ENCODE results near the gene BRDT. TPM values are rescaled to one million over a fixed set of nuclear protein-coding genes. Genes with fewer than 3 reads are reported as not detected.

Gene BRDT
- total RNA-seq, 1 experiment from 2014 or later, result not detected

GRCh38 chr1:91948501-91949355 lies 473 bp upstream of the BRDT start:
- no peak overlapping the region for H3K27ac ChIP-seq (ENCODE audit: low read depth, low read length, poor library complexity, severe bottlenecking)
- H3K9me3 ChIP-seq (ENCODE audit: low read depth, low read length, poor library complexity, severe bottlenecking), result no peaks in the 10 kb centered on the region
- POLR2A ChIA-PET (ENCODE audit: low non-redundant PET), result no interaction called here
- no peaks in the 10 kb centered on the region for H3K27me3 ChIP-seq (replicated peaks; ENCODE audit: insufficient read depth, low read depth, low read length, poor library complexity)
- intact Hi-C loops (cut with micrococcal nuclease; ENCODE audit: unreplicated experiment), result no loop called here
- TF ChIP-seq CTCF (conservative IDR thresholded peaks at IDR 0.05; ENCODE audit: low read depth, low read length) (no peak), EZH2 (IDR thresholded peaks at IDR 0.05; ENCODE audit: borderline replicate concordance, low read depth, low read length, poor library complexity, severe bottlenecking) (no peak)
- no peak for DNase-seq (ENCODE audit: low spot score)
- CTCF ChIA-PET, result no interaction called here
- H3K36me3 ChIP-seq (ENCODE audit: insufficient read depth, low read length, poor library complexity, severe bottlenecking), result no peaks in the 10 kb centered on the region
- H3K4me3 ChIP-seq (ENCODE audit: low read depth, low read length, poor library complexity, severe bottlenecking), result no peak overlapping the region
- no peaks in the 10 kb centered on the region for H3K4me1 ChIP-seq (ENCODE audit: insufficient read depth, low read length, poor library complexity, severe bottlenecking)
- BruUV-seq (replicated peaks), result no TSS peak

GRCh38 chr1:91952187-91952586 lies 3.0 kb downstream of the BRDT start:
- Histone ChIP-seq H3K36me3 (ENCODE audit: insufficient read depth, low read length, poor library complexity, severe bottlenecking) (no peaks in the 10 kb centered on the region), H3K9me3 (ENCODE audit: low read depth, low read length, poor library complexity, severe bottlenecking) (no peaks in the 10 kb centered on the region), H3K4me3 (ENCODE audit: low read depth, low read length, poor library complexity, severe bottlenecking) (no peak overlapping the region), H3K27me3 (replicated peaks; ENCODE audit: insufficient read depth, low read depth, low read length, poor library complexity) (no peaks in the 10 kb centered on the region), H3K27ac (ENCODE audit: low read depth, low read length, poor library complexity, severe bottlenecking) (no peak overlapping the region), H3K4me1 (ENCODE audit: insufficient read depth, low read length, poor library complexity, severe bottlenecking) (no peaks in the 10 kb centered on the region)
- BruUV-seq (replicated peaks), result no TSS peak
- no peak for DNase-seq (ENCODE audit: low spot score)
- no peak for TF ChIP-seq CTCF (conservative IDR thresholded peaks at IDR 0.05; ENCODE audit: low read depth, low read length)
- no peak for TF ChIP-seq EZH2 (IDR thresholded peaks at IDR 0.05; ENCODE audit: borderline replicate concordance, low read depth, low read length, poor library complexity, severe bottlenecking)
- CTCF ChIA-PET, result no interaction called here
- POLR2A ChIA-PET (ENCODE audit: low non-redundant PET), result interaction anchor here (0.7 kb wide), 1 partner anchor 695 kb away, joined by 23 read pairs; no protein-coding TSS in a partner anchor
- intact Hi-C loops (cut with micrococcal nuclease; ENCODE audit: unreplicated experiment), result no loop called here

- Histone ChIP-seq H3K4me3 (ENCODE audit: low read depth, low read length, poor library complexity, severe bottlenecking) (no peak overlapping the region), H3K27ac (ENCODE audit: low read depth, low read length, poor library complexity, severe bottlenecking) (no peak overlapping the region), H3K9me3 (ENCODE audit: low read depth, low read length, poor library complexity, severe bottlenecking) (no peaks in the 10 kb centered on the region), H3K4me1 (ENCODE audit: insufficient read depth, low read length, poor library complexity, severe bottlenecking) (no peaks in the 10 kb centered on the region), H3K27me3 (replicated peaks; ENCODE audit: insufficient read depth, low read depth, low read length, poor library complexity) (no peaks in the 10 kb centered on the region), H3K36me3 (ENCODE audit: insufficient read depth, low read length, poor library complexity, severe bottlenecking) (no peaks in the 10 kb centered on the region)
- BruUV-seq (replicated peaks), result no TSS peak
- POLR2A ChIA-PET (ENCODE audit: low non-redundant PET), result no interaction called here
- CTCF ChIA-PET, result no interaction called here
- no peak for DNase-seq (ENCODE audit: low spot score)
- intact Hi-C loops (cut with micrococcal nuclease; ENCODE audit: unreplicated experiment), result no loop called here
- TF ChIP-seq EZH2 (IDR thresholded peaks at IDR 0.05; ENCODE audit: borderline replicate concordance, low read depth, low read length, poor library complexity, severe bottlenecking), result no peak
- TF ChIP-seq CTCF (conservative IDR thresholded peaks at IDR 0.05; ENCODE audit: low read depth, low read length), result no peak
These were observed 9.7 kb downstream of the BRDT start for GRCh38 chr1:91958926-91959325.
